Activated naive CD4-positive, alpha-beta T cell treated with anti-CD3 and anti-CD28 coated beads, Interleukin-2, amount 50 U/mL, for 16 hours (primary cell): Measurements from ENCODE around the gene ITGA1.
"Not testable (repeated sequence)": the region's sequence is repeated elsewhere in the genome, so short reads cannot be mapped to it uniquely, and the experiment has no call there.

Experiments
- DNase-seq: peaks from one replicate; pipeline ENCODE4 v3.0.0-alpha.2; 2020

The ITGA1 gene

DNA sequence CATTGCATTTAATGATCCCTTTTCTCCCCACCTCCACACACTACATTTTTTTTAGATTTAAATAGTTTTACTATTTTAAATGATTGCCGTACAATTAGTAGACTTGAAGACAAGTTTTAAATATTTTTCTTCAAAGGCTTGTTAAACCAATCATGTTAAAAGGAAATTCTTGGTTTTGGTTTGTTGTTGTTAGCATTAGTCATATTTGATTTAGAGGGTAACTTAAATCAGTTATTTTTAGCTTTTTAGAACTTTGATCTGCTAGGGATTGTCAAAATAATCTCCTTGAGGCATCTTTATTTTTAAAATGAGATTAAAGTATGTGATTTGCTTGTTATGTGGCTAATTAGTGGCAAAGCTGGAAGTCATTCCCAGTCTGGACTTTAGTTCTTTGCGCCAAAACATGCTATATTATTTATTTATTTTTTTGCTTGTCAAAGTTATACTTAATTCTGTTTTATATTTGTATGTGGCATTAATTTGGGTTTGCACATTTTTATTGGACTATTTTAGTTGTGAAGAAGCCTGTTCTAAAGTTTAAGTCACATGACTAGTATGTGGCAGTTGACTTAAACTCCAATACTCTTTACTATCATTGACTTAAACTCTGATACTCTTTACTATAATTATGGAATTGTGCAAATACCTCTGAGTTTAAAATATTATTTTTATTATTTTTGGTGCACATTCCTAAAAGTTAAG lies 14.7 kb downstream of the ITGA1 start:
- no peak for DNase-seq

DNA sequence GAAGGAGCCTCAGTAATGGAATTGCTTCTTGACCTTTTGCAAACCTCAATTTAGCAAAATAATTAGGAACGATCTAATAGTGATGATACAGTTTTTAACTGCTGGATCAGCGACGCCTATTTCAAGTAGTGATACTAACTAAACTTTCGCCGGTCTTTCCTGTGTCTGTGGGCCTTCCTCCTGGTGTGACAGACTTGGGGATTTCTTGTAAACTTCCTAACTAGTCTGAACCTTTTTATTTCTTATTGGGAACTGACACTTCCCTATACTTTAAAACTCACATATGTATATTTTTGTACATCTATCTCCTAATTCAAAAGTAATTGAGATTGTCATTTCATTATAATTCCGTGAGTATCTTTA lies 15.2 kb downstream of the ITGA1 start:
- DNase-seq: no peak

- no peak for DNase-seq
Measured at GRCh38 chr5:52804387-52804791, 16.7 kb downstream of the ITGA1 start.

DNA sequence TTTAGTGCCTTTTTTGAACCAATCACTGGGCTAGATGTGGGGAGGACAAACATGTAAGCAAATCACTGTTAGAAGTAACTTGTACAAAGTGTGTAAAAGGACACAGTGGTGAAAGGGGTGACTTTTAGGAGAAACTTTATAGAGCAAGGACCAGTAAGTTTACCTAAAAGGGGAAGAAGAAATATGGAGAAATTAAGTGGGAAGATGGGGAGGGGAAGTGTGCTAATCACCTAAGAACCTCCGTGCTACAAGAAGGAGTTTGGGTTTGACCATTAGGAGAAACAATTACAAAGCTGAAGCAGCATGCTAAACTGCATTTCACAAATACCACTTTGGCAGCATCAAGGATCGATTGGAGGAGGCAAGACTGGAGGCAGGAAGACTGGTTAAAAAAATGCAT lies 17.3 kb downstream of the ITGA1 start:
- DNase-seq: no peak

DNA sequence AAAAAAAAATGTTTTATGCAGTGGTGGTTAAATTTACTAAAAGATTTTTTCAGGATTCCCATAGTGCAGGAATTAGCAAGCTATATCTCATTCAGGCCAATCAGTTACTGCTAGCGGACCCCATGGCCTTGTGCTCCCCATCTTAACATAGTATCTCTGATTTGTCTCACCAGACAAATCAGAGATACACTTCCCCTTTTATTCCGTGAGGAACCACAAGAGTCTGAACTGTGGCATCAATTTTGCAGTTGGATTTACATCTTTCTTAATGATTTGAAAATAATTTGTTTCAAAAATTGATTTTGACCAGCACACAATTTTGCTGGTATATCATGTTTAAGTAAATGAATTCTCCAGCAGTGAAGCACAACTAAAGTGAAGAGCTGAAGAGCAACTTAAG lies 17.9 kb downstream of the ITGA1 start:
- DNase-seq: no peak

DNA sequence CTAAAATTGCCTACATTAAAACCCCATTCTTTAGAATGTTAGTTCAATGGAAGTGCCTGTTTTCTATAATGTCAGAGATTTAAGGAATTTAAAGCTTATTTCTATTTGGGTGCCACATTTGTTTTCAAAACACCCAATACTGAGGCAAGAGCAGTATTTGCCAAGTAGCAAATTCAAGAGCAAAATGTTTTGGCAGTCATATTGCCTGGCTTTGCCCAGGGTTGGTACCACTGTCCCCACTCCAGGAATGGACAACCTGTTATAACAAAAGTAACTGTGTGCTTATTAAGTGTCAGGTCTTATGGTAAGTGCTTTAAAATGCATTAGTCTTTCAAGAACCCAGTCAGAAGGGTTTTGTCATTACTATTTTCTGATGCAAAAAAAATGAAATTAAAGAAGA lies 19.3 kb downstream of the ITGA1 start:
- no peak for DNase-seq

DNA sequence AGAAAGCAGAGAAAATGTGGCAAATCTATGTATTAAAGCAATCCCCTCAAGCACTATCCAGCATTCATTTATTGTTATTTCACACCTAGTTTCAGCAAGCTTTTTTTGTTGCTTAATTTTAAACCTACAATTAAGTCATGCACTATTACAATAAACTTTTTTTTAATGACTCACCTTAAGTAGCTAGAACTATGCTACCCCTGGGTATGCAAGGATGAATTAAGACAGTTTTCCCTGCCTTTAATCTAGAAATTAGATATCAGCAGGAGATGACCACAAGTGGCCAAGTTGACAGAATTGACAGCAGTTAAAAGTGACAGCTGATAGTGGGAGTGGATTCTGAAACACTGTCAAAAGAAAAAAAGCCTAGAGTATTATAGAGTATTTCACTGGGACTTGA lies 20.0 kb downstream of the ITGA1 start:
- no peak for DNase-seq

DNA sequence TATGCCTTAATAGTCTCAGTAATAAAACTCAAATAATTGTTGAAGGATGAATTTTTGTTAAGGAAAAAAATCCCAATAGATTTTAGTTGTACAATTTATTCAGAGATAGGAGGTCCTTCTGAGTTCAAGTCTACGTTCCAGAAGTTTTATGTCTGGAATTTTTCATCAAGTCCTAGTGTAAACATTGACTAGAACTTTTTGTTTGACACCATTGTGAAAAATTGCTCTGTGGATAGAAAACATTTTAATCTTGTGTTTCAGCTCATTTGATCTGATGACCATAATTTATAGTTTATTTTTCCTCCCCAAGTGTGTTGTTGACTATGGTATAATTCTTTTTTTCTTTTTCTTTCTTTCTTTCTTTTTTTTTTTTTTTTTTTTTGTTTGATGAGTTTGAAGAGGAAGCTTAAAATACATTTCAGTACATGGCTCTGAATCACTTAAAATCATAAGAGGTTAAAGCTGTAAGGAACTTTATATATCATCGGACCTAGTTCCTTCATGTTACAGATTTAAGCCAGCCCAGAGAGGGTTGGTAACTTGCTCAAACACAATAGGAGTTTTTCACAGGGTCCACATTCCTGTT lies 20.7 kb downstream of the ITGA1 start:
- no peak for DNase-seq

- no peak for DNase-seq
Measured at GRCh38 chr5:52809884-52810283, 22.2 kb downstream of the ITGA1 start.

DNA sequence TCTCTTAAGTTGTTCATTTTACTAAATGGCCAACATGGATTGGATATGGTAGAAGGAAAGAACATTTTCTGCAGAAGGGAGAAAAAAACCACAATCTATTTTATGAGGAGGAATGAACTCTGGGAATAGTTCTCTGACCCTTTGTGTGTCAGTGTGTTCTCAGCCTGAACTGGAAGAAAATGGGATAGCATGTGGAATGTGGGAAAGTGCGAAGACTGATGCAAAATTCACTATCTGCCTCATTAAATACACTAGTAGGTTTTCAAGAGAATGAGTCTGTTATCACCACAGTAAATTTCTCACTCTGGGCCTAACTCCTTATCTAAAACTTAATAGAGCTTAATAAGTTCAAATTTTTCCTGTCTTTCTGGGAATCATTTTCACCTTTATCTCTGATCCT lies 22.7 kb downstream of the ITGA1 start:
- DNase-seq: no peak

DNA sequence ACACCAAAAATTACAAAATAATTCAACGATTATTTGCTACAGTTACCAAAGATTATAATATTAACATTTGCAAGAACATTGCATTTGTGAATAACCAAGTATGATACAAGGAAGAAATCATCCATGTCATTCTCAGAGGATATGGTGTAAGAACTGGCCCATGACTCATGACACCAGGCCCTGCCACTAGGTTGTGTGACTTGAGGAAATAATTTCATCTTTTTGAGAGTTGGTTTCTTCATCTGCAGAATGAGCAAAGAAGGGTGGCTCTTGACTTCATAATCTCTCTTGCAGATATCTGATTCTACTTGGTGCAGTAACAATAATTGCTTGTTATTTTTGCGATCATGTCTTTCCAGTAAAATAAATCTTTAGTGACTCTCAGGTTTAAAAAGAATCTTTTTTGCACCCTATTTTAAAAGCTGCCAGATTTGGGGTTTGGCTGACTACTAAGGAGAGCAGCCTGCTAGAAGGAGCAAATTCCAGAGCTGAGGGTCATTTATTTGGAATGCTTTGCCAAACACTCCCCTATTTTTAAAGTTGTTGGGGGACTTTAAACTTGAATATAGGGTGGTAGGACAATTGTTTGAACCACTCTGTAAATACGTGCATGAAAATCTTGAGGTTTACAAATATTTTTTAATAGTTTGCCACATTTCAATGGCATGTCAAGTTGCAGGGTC lies 23.5 kb downstream of the ITGA1 start:
- DNase-seq: no peak

DNA sequence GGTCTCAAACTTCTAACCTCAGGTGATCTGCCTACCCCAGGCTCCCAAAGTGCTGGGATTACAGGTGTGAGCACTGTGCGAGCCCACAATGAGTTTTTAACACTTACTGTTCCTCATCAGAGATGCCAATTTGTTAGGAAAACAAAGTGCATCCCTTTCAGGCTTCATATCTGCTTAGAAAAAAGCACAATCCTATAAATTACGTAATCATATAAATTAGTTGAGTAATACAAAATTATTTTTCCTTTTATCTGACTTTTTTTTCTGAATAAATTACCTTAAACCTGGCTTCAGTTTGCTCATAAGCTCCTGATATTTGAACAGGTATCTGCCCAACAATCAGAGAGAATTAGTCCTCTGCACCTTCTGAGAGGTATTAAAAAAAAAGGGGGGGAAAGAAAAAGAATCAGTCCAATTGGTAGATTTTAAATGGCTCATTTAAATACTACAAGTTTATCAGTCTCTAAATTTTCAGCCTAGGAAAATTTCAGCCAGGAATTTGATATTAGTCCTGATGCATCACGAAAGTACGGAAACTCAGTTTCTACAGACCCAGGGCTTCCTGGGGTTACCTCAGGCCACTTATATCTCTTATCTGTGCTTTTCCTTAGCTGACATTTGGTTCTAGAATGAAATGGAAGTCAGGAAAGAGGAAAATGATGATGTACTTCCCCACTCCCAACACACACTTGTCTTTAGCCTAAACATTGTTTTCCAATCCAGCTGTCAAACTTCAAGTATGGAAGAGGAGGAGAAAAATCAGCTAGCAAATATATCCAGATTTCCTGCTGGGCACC lies 26.8 kb downstream of the ITGA1 start:
- no peak for DNase-seq

- no peak for DNase-seq
Measured at GRCh38 chr5:52817818-52818217, 30.1 kb downstream of the ITGA1 start.

- DNase-seq: no peak
Measured at GRCh38 chr5:52818360-52818759, 30.6 kb downstream of the ITGA1 start.

DNA sequence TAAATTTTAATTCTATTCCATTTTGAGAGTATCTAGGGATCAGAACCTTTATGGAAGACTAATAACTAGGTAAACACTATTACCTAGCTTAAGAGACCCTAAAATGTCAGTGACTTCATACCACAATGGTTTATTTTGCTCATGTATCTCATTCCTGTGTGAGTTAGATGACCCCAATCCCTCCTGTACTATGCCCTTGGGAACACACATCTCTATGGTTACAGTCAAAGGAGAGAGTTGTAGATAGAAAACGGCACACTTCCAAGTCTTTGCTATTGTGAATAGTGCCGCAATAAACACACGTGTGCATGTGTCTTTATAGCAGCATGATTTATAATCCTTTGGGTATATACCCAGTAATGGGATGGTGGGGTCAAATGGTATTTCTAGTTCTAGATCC lies 31.1 kb downstream of the ITGA1 start:
- not testable (repeated sequence) for DNase-seq

- no peak for DNase-seq
Measured at GRCh38 chr5:52821901-52822300, 34.2 kb downstream of the ITGA1 start.

DNA sequence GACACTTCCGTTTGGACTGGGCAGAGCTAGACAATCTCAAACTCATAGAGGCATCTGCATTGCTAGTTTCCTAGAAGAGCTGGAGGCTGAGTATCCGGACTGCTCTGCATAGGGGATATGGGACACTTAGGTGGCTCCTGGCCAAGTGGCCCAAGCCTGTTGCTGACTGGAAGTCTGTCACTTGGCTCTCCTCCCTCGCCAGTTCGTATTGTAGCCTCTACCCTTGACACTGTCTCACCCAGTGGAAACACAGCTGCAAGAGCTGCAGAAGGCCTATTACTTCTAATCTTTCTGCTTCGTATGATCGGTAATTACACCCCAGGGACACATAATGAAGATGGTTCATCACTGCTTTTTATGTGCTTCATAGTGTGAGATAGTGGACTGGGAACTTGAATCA lies 34.7 kb downstream of the ITGA1 start:
- DNase-seq: no peak

GRCh38 chr5:52824827-52825226 lies 37.1 kb downstream of the ITGA1 start:
- DNase-seq: no peak

DNA sequence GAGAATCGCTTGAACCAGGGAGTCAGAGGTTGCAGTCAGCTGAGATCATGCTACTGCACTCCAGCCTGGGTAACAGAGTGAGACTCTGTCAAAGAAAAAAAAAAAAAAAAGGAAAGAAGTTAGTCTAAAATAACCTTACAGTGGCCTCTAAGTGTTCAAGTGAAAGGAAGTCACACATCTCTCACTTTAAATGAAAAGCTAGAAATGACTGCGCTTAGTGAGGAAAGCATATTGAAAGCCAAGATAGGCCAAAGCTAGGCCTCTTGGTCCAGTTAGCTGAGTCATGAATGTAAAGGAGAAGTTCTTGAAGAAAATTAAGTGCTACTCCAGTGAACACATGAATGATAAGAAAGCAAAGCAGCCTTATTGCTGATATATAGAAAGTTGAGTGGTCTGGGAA lies 38.1 kb downstream of the ITGA1 start:
- DNase-seq: no peak

GRCh38 chr5:52827815-52828214 lies 40.1 kb downstream of the ITGA1 start:
- no peak for DNase-seq

DNA sequence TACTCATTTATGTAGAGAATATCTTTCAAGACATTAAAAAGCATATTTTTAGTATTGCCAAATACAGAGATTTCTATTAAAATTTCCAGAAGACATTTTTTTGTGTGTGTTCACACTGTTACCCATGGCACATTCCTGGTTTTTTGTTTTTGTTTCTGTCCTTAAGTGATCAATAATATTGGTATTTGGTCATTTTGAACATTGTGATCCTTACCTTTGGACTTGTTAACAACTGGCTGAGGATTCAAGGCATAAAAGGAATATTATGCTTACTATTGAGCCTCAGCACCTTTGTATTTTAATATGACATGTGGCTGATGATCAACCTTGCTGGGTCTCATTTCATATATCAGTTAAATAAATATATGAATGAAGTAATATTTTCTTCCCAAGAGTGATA lies 41.9 kb downstream of the ITGA1 start:
- DNase-seq: no peak

DNA sequence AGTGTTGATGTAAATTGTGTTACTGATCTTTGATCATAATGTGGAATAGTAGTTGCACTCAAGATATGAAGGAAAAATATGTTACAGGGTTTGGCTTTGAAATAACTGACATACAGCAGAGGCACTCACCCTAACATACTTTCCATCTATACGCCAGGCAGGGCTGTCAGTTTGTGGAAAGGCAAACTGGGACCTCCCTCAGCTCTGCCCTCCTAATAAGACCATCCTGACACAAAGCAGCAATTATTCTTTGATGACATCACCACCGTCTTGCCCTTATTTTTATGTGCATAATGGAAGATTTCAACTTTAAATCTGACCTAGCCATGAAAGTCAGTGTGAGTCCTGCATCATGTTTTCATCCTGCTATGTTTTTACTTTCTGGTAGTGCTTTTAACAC lies 42.9 kb downstream of the ITGA1 start:
- DNase-seq: no peak

GRCh38 chr5:52831786-52832511 lies 44.2 kb downstream of the ITGA1 start:
- DNase-seq: no peak
